HepG2 (cell line): ENCODE results near the gene FKBP5. TPM values are rescaled to one million over a fixed set of nuclear protein-coding genes. Genes with fewer than 3 reads are reported as not detected.

Source experiments
- CCDC6 ChIP-seq: sonication (generic); formaldehyde crosslinking; IDR thresholded peaks from 2 replicates; pipeline ENCODE4 v1.8.1; 2022; ENCODE audit warnings: mild to moderate bottlenecking, missing genetic modification reagents, moderate library complexity
- CREM ChIP-seq, 2 experiments: sonication (generic) in 1 of 2; formaldehyde crosslinking in 1 of 2; IDR thresholded peaks; 2 replicates each; pipeline versions ENCODE4 v1.4.0 to v1.6.1; 2016 to 2020; ENCODE audit warnings: antibody characterized with exemption in 1 of 2, mild to moderate bottlenecking in 1 of 2, missing genetic modification reagents in 1 of 2
- EZH2 ChIP-seq: conservative IDR thresholded peaks from 2 replicates; pipeline ENCODE4 v1.6.1; 2012; ENCODE audit warnings: mild to moderate bottlenecking, low read depth, low read length, moderate library complexity
- MIER2 ChIP-seq: IDR thresholded peaks from 2 replicates; pipeline ENCODE4 v1.6.1; 2016; ENCODE audit warnings: missing biosample characterization, missing genetic modification reagents
- RBM39 ChIP-seq: fragments of 200-400 bp; formaldehyde crosslinking; IDR thresholded peaks from one replicate; pipeline ENCODE4 v1.6.1; 2018; ENCODE audit warnings: antibody characterized with exemption, mild to moderate bottlenecking, low read depth, low read length; ENCODE audit not compliant: poor library complexity, severe bottlenecking
- REPIN1 ChIP-seq: sonication (generic); formaldehyde crosslinking; IDR thresholded peaks from 2 replicates; pipeline ENCODE4 v1.8.0; 2022; ENCODE audit warnings: missing genetic modification reagents, low read depth, mild to moderate bottlenecking, borderline replicate concordance
- SSRP1 ChIP-seq: IDR thresholded peaks from 2 replicates; pipeline ENCODE4 v1.6.1; 2016; ENCODE audit warnings: control low read depth
- TEAD3 ChIP-seq: optimal IDR thresholded peaks from 2 replicates; pipeline ENCODE3; 2016; ENCODE audit warnings: borderline replicate concordance
- THYN1 ChIP-seq: sonication (generic); formaldehyde crosslinking; IDR thresholded peaks from 2 replicates; pipeline ENCODE4 v1.8.1; 2023; ENCODE audit warnings: low read depth, mild to moderate bottlenecking, moderate library complexity, missing genetic modification reagents, borderline replicate concordance
- ZEB1 ChIP-seq: IDR thresholded peaks from 2 replicates; pipeline ENCODE4 v1.6.1; 2012; ENCODE audit warnings: mild to moderate bottlenecking, low read depth, inconsistent platforms; ENCODE audit not compliant: insufficient replicate concordance
- polyA plus RNA-seq, 8 experiments: library from polyadenylated mRNA; depleted of rRNA in 3 of 8; stranded (reverse) in 7 of 8; unstranded in 1 of 8; fragments of >200 nt; fragmentation: Illumina TruSeq in 4 of 8; extraction: Trizol in 4 of 8; gene quantifications; 2 replicates each; pipeline versions ENCODE4 v1.2.1 to v1.2.3, GENCODE V29; 2011 to 2016; ENCODE audit warnings: low read depth in 4 of 8, missing spikeins in 1 of 8, mixed read lengths in 1 of 8; ENCODE audit not compliant: insufficient read depth in 1 of 8
- total RNA-seq, 5 experiments: library from RNA; depleted of rRNA; stranded (reverse); fragments of >200 nt; fragmentation: Illumina TruSeq; extraction: Trizol; gene quantifications; 2 replicates each; pipeline ENCODE4 v1.2.3, GENCODE V29; 2016; ENCODE audit warnings: low read depth in 1 of 5
- TF ChIP-seq, protein P1 (sequence below): sonication (generic); formaldehyde crosslinking; IDR thresholded peaks from 2 replicates; pipeline ENCODE4 v1.4.0; 2020; ENCODE audit warnings: missing genetic modification reagents
- TF ChIP-seq, protein P2 (sequence below): sonication (generic); formaldehyde crosslinking; IDR thresholded peaks from 2 replicates; pipeline ENCODE4 v1.5.0; 2020; ENCODE audit warnings: missing genetic modification reagents
- TF ChIP-seq, protein P3 (sequence below): sonication (generic); formaldehyde crosslinking; IDR thresholded peaks from 2 replicates; pipeline ENCODE4 v1.4.0; 2020; ENCODE audit warnings: missing genetic modification reagents
- TF ChIP-seq, protein P4 (sequence below): IDR thresholded peaks from 2 replicates; pipeline ENCODE4 v1.6.1; 2012; ENCODE audit warnings: low read length, improper control_type of control experiment

FKBP5 gene
- total and polyA plus RNA-seq, 2 of the 13 experiments (the other 11 are each of a cell fraction or from before 2014, with no cell fraction given), result 8.0 to 17.4 TPM

DNA sequence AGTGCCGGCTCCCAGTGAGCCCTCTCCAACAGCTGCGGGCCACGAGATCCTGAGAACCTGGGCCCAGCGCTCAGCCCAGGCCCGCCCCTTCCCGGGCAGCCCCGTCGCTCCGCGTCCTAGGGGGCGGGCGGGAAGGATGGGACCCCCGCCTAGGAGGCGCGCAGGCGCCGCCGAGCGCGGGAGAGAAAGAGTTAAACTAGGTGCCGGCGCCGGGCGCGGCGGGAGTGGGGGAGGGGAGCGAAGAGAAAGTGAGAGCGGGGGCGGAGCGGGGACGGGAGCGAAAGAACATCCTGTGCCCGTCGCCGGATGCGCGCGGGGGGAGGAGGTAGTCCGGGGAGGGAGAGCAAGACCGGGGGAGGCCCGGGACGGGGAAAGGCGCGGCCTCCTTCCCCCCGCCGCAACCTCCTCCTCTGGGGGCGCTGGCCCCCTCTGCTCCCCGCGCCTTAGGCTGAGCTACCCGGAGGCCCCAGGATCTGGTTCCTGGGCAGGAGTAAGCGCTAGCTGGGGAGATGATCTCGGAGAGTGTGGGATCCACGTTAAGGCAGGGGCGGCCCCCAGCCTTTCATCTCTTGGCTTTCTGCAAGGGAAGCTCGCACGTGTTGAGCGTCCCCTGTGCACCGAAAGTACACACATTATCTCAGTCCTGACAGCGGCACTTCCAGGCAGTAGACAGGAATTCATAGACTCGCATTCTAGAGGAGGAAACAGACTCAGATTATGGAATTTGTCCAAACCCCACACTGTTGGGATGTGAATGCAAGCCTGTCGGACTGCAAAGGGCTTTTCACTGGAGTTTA, 43.2 kb upstream of the FKBP5 start (continued):
- TF ChIP-seq, protein P1, sequence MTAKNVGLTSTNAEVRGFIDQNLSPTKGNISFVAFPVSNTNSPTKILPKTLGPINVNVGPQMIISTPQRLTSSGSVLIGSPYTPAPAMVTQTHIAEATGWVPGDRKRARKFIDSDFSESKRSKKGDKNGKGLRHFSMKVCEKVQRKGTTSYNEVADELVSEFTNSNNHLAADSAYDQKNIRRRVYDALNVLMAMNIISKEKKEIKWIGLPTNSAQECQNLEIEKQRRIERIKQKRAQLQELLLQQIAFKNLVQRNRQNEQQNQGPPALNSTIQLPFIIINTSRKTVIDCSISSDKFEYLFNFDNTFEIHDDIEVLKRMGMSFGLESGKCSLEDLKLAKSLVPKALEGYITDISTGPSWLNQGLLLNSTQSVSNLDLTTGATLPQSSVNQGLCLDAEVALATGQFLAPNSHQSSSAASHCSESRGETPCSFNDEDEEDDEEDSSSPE (CRISPR knock-in tag), result peak; percentile 81
- TF ChIP-seq CCDC6 (CRISPR knock-in tag) (peak; percentile 91), ZEB1 (no peak), CREM (IDR thresholded peaks at IDR 0.05) (no peak; the same call in 1 of the 2 replicates), CREM (CRISPR knock-in tag; IDR thresholded peaks at IDR 0.05) (no peak), MIER2 (peak; percentile 2; the same call in 1 of the 2 replicates), RBM39 (peak; percentile 94), THYN1 (CRISPR knock-in tag) (no peak), REPIN1 (CRISPR knock-in tag) (no peak; the same call in 1 of the 2 replicates), TEAD3 (CRISPR knock-in tag) (peak; percentile 67), SSRP1 (CRISPR knock-in tag) (no peak), EZH2 (no peak)
- TF ChIP-seq, protein P2, sequence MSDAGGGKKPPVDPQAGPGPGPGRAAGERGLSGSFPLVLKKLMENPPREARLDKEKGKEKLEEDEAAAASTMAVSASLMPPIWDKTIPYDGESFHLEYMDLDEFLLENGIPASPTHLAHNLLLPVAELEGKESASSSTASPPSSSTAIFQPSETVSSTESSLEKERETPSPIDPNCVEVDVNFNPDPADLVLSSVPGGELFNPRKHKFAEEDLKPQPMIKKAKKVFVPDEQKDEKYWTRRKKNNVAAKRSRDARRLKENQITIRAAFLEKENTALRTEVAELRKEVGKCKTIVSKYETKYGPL, result no peak
- TF ChIP-seq, protein P3, sequence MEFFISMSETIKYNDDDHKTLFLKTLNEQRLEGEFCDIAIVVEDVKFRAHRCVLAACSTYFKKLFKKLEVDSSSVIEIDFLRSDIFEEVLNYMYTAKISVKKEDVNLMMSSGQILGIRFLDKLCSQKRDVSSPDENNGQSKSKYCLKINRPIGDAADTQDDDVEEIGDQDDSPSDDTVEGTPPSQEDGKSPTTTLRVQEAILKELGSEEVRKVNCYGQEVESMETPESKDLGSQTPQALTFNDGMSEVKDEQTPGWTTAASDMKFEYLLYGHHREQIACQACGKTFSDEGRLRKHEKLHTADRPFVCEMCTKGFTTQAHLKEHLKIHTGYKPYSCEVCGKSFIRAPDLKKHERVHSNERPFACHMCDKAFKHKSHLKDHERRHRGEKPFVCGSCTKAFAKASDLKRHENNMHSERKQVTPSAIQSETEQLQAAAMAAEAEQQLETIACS (CRISPR knock-in tag), result peak; percentile 62; the same call in 1 of the 2 replicates
- TF ChIP-seq, protein P4, sequence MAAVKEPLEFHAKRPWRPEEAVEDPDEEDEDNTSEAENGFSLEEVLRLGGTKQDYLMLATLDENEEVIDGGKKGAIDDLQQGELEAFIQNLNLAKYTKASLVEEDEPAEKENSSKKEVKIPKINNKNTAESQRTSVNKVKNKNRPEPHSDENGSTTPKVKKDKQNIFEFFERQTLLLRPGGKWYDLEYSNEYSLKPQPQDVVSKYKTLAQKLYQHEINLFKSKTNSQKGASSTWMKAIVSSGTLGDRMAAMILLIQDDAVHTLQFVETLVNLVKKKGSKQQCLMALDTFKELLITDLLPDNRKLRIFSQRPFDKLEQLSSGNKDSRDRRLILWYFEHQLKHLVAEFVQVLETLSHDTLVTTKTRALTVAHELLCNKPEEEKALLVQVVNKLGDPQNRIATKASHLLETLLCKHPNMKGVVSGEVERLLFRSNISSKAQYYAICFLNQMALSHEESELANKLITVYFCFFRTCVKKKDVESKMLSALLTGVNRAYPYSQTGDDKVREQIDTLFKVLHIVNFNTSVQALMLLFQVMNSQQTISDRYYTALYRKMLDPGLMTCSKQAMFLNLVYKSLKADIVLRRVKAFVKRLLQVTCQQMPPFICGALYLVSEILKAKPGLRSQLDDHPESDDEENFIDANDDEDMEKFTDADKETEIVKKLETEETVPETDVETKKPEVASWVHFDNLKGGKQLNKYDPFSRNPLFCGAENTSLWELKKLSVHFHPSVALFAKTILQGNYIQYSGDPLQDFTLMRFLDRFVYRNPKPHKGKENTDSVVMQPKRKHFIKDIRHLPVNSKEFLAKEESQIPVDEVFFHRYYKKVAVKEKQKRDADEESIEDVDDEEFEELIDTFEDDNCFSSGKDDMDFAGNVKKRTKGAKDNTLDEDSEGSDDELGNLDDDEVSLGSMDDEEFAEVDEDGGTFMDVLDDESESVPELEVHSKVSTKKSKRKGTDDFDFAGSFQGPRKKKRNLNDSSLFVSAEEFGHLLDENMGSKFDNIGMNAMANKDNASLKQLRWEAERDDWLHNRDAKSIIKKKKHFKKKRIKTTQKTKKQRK, result no peak
